ENCODE results near the gene CELSR2. TPM values are rescaled to one million over a fixed set of nuclear protein-coding genes. Genes with fewer than 3 reads are reported as not detected.

CELSR2 gene
- total RNA-seq, 4 donors from 2014 or later, result 23.4 to 57.2 (median 39.9) TPM

- 91% methylated on average over 7 of the region's 12 CpGs; no CpG with 5 or more reads in 1 of the 2 donors for WGBS, 2 donors
- no peak for TF ChIP-seq CTCF (IDR thresholded peaks at IDR 0.05)
- TF ChIP-seq POLR2A (IDR thresholded peaks at IDR 0.05), result no peak
- intact Hi-C loops (cut with DNase I), result no loop called here
- Histone ChIP-seq H3K27ac (no peak overlapping the region), H3K9me3 (no peaks in the 10 kb centered on the region), H3K4me1 (peaks cover 15 to 68% (median 29%) of the 10 kb centered on the region in 3 donors), H3K4me3 (no peak overlapping the region), H3K27me3 (no peaks in the 10 kb centered on the region), H3K36me3 (peaks cover 0 to 25% (median 0%) of the 10 kb centered on the region in 3 donors)
- DNase-seq, result no peak
Observed at GRCh38 chr1:109280862-109281261, 31.5 kb downstream of the CELSR2 start.

GRCh38 chr1:109281680-109282496 lies 32.5 kb downstream of the CELSR2 start:
- Histone ChIP-seq H3K27ac (peak overlapping the region; percentile 79 to 92 (median 92)), H3K9me3 (no peaks in the 10 kb centered on the region), H3K4me1 (peaks cover 14 to 58% (median 25%) of the 10 kb centered on the region in 3 donors), H3K27me3 (no peaks in the 10 kb centered on the region), H3K4me3 (peak overlapping the region; percentile 41 to 75 (median 69)), H3K36me3 (peaks cover 0 to 25% (median 0%) of the 10 kb centered on the region in 3 donors)
- intact Hi-C loops (cut with DNase I), result no loop called here
- WGBS, 2 donors, result 35 to 40% methylated on average over 6 to 8 of the region's 28 CpGs
- DNase-seq, result no peak
- TF ChIP-seq POLR2A (IDR thresholded peaks at IDR 0.05) (no peak), CTCF (IDR thresholded peaks at IDR 0.05) (no peak)

GRCh38 chr1:109282497-109282951 lies 33.2 kb downstream of the CELSR2 start:
- peaks cover 0 to 25% (median 0%) of the 10 kb centered on the region in 3 donors for H3K36me3 ChIP-seq
- no peaks in the 10 kb centered on the region for H3K9me3 ChIP-seq
- H3K4me1 ChIP-seq, result peaks cover 14 to 51% (median 19%) of the 10 kb centered on the region in 3 donors
- 1 to 32% methylated on average over 3 to 7 of the region's 10 CpGs for WGBS, 2 donors
- peak overlapping the region; percentile 79 to 92 (median 92) for H3K27ac ChIP-seq
- no peak for DNase-seq
- TF ChIP-seq POLR2A (IDR thresholded peaks at IDR 0.05) (no peak), CTCF (IDR thresholded peaks at IDR 0.05) (no peak)
- peak overlapping the region; percentile 41 to 75 (median 69) for H3K4me3 ChIP-seq
- intact Hi-C loops (cut with DNase I), result no loop called here
- H3K27me3 ChIP-seq, result no peaks in the 10 kb centered on the region

GRCh38 chr1:109282952-109283747 lies 33.8 kb downstream of the CELSR2 start, which contains the start of gene PSRC1:
TSS of gene PSRC1 (minus strand) at chr1:109283145.
- Histone ChIP-seq H3K9me3 (no peaks in the 10 kb centered on the region), H3K4me3 (peak within 1 kb of the TSS; percentile 41 to 75 (median 69)), H3K27ac (peak within 1 kb of the TSS; percentile 79 to 92 (median 92)), H3K36me3 (peaks cover 0 to 25% (median 0%) of the 10 kb centered on the region in 3 donors), H3K4me1 (peaks cover 14 to 45% (median 15%) of the 10 kb centered on the region in 3 donors), H3K27me3 (no peaks in the 10 kb centered on the region)
- WGBS, 2 donors, result 0% methylated on average over 4 of the region's 56 CpGs
- peak in 5 of 6 experiments; percentile 41 to 74 (median 58) for TF ChIP-seq CTCF (IDR thresholded peaks at IDR 0.05)
- TF ChIP-seq POLR2A (IDR thresholded peaks at IDR 0.05), result peak in 3 of 4 donors; percentile 29 to 77 (median 52)
- DNase-seq, result peak; percentile 65
- intact Hi-C loops (cut with DNase I), result no loop called here

Data from esophagus squamous epithelium (tissue), 5 donors.